GM23338 (cell line): Measurements from ENCODE around the gene MKRN2. TPM values are rescaled to one million over a fixed set of nuclear protein-coding genes. Genes with fewer than 3 reads are reported as not detected.

Source experiments
- CREB1 ChIP-seq: fragments of 250-450 bp; sonication (Bioruptor Pico); IDR thresholded peaks from 2 replicates; pipeline ENCODE4 v1.5.0; 2020; ENCODE audit warnings: low read depth, mild to moderate bottlenecking, moderate library complexity
- EZH2 ChIP-seq: fragments of 200-600 bp; sonication (generic); IDR thresholded peaks from one replicate; pipeline ENCODE4 v1.8.0; 2017; ENCODE audit warnings: antibody characterized with exemption, mild to moderate bottlenecking, low read depth; ENCODE audit not compliant: unreplicated experiment
- JUNB ChIP-seq: IDR thresholded peaks from one replicate; pipeline ENCODE4 v1.6.1; 2016; ENCODE audit warnings: antibody characterized with exemption; ENCODE audit not compliant: unreplicated experiment
- NANOG ChIP-seq: IDR thresholded peaks from 2 replicates; pipeline ENCODE4 v1.6.1; 2016; ENCODE audit warnings: antibody characterized with exemption, borderline replicate concordance
- POLR2AphosphoS5 ChIP-seq: IDR thresholded peaks from 2 replicates; pipeline ENCODE4 v1.6.1; 2016; ENCODE audit warnings: antibody characterized with exemption, low read depth
- ZNF331 ChIP-seq: fragments of 250-450 bp; sonication (Bioruptor Pico); IDR thresholded peaks from 2 replicates; pipeline ENCODE4 v1.5.0; 2020; ENCODE audit warnings: low read depth, mild to moderate bottlenecking, moderate library complexity
- polyA plus RNA-seq: library from polyadenylated mRNA; unstranded; fragments of >200 nt; fragmentation: Nextera tagmentation; extraction: Ambion mirVana; gene quantifications from 2 replicates; pipeline ENCODE4 v1.2.1, GENCODE V29; 2016
- total RNA-seq: library from RNA; depleted of rRNA; stranded (reverse); fragments of >200 nt; shearing (Covaris generic); gene quantifications from 2 replicates; pipeline ENCODE4 v1.2.3, GENCODE V29; 2014
- TF ChIP-seq, protein P1 (sequence below): fragments of 250-450 bp; sonication (Bioruptor Pico); IDR thresholded peaks from 2 replicates; pipeline ENCODE4 v1.5.0; 2020; ENCODE audit warnings: mild to moderate bottlenecking, moderate library complexity
- TF ChIP-seq, protein P2 (sequence below): IDR thresholded peaks from one replicate; pipeline ENCODE4 v1.6.1; 2018; ENCODE audit warnings: antibody characterized with exemption; ENCODE audit not compliant: unreplicated experiment
- TF ChIP-seq, protein P3 (sequence below): IDR thresholded peaks from 2 replicates; pipeline ENCODE4 v1.6.1; 2016; ENCODE audit warnings: antibody characterized with exemption

MKRN2 gene
- total and polyA plus RNA-seq, 2 experiments from 2014 or later = 11.4 to 24.6 TPM

DNA sequence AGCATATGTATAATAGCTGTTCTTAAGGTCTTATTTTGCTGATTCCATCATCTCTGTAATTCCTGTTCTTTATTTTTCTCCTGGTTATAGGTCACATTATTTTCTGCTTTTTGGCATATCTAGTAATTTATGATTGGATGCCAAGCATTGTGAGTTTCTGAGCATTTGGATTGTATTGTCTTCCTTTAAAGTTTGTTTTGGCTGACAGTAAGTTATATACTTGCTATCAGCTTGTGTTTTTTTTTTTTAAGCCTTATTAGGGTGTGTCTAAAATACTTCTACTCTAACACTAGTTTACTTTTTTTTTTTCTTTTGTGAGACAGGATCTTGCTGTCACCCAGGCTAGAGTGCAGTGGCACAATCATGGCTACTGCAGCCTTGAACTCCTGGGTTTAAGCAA is 10.1 kb downstream of the MKRN2 start (continued):
- TF ChIP-seq, protein P1, sequence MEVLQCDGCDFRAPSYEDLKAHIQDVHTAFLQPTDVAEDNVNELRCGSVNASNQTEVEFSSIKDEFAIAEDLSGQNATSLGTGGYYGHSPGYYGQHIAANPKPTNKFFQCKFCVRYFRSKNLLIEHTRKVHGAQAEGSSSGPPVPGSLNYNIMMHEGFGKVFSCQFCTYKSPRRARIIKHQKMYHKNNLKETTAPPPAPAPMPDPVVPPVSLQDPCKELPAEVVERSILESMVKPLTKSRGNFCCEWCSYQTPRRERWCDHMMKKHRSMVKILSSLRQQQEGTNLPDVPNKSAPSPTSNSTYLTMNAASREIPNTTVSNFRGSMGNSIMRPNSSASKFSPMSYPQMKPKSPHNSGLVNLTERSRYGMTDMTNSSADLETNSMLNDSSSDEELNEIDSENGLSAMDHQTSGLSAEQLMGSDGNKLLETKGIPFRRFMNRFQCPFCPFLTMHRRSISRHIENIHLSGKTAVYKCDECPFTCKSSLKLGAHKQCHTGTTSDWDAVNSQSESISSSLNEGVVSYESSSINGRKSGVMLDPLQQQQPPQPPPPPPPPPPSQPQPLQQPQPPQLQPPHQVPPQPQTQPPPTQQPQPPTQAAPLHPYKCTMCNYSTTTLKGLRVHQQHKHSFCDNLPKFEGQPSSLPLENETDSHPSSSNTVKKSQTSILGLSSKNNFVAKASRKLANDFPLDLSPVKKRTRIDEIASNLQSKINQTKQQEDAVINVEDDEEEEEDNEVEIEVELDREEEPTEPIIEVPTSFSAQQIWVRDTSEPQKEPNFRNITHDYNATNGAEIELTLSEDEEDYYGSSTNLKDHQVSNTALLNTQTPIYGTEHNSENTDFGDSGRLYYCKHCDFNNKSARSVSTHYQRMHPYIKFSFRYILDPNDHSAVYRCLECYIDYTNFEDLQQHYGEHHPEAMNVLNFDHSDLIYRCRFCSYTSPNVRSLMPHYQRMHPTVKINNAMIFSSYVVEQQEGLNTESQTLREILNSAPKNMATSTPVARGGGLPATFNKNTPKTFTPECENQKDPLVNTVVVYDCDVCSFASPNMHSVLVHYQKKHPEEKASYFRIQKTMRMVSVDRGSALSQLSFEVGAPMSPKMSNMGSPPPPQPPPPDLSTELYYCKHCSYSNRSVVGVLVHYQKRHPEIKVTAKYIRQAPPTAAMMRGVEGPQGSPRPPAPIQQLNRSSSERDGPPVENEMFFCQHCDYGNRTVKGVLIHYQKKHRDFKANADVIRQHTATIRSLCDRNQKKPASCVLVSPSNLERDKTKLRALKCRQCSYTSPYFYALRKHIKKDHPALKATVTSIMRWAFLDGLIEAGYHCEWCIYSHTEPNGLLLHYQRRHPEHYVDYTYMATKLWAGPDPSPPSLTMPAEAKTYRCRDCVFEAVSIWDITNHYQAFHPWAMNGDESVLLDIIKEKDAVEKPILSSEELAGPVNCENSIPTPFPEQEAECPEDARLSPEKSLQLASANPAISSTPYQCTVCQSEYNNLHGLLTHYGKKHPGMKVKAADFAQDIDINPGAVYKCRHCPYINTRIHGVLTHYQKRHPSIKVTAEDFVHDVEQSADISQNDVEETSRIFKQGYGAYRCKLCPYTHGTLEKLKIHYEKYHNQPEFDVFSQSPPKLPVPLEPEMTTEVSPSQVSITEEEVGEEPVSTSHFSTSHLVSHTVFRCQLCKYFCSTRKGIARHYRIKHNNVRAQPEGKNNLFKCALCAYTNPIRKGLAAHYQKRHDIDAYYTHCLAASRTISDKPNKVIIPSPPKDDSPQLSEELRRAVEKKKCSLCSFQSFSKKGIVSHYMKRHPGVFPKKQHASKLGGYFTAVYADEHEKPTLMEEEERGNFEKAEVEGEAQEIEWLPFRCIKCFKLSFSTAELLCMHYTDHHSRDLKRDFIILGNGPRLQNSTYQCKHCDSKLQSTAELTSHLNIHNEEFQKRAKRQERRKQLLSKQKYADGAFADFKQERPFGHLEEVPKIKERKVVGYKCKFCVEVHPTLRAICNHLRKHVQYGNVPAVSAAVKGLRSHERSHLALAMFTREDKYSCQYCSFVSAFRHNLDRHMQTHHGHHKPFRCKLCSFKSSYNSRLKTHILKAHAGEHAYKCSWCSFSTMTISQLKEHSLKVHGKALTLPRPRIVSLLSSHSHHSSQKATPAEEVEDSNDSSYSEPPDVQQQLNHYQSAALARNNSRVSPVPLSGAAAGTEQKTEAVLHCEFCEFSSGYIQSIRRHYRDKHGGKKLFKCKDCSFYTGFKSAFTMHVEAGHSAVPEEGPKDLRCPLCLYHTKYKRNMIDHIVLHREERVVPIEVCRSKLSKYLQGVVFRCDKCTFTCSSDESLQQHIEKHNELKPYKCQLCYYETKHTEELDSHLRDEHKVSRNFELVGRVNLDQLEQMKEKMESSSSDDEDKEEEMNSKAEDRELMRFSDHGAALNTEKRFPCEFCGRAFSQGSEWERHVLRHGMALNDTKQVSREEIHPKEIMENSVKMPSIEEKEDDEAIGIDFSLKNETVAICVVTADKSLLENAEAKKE (CRISPR knock-in tag) = no peak
- TF ChIP-seq CREB1 (CRISPR knock-in tag) (no peak), POLR2AphosphoS5 (no peak), EZH2 (no peak), ZNF331 (no peak), NANOG (no peak), JUNB (no peak)
- TF ChIP-seq, protein P2, sequence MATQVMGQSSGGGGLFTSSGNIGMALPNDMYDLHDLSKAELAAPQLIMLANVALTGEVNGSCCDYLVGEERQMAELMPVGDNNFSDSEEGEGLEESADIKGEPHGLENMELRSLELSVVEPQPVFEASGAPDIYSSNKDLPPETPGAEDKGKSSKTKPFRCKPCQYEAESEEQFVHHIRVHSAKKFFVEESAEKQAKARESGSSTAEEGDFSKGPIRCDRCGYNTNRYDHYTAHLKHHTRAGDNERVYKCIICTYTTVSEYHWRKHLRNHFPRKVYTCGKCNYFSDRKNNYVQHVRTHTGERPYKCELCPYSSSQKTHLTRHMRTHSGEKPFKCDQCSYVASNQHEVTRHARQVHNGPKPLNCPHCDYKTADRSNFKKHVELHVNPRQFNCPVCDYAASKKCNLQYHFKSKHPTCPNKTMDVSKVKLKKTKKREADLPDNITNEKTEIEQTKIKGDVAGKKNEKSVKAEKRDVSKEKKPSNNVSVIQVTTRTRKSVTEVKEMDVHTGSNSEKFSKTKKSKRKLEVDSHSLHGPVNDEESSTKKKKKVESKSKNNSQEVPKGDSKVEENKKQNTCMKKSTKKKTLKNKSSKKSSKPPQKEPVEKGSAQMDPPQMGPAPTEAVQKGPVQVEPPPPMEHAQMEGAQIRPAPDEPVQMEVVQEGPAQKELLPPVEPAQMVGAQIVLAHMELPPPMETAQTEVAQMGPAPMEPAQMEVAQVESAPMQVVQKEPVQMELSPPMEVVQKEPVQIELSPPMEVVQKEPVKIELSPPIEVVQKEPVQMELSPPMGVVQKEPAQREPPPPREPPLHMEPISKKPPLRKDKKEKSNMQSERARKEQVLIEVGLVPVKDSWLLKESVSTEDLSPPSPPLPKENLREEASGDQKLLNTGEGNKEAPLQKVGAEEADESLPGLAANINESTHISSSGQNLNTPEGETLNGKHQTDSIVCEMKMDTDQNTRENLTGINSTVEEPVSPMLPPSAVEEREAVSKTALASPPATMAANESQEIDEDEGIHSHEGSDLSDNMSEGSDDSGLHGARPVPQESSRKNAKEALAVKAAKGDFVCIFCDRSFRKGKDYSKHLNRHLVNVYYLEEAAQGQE = no peak
- TF ChIP-seq, protein P3, sequence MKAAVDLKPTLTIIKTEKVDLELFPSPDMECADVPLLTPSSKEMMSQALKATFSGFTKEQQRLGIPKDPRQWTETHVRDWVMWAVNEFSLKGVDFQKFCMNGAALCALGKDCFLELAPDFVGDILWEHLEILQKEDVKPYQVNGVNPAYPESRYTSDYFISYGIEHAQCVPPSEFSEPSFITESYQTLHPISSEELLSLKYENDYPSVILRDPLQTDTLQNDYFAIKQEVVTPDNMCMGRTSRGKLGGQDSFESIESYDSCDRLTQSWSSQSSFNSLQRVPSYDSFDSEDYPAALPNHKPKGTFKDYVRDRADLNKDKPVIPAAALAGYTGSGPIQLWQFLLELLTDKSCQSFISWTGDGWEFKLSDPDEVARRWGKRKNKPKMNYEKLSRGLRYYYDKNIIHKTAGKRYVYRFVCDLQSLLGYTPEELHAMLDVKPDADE = no peak
